Parathyroid adenoma (tissue), 2 donors: ENCODE measurements around the gene CERS4.

Experiments used
- H2AFZ ChIP-seq: fragments of 300-600 bp; sonication (generic); one replicate; pipeline ENCODE4 v1.7.0; 2017; ENCODE audit warnings: antibody characterized with exemption, mild to moderate bottlenecking
- H3K27ac ChIP-seq: fragments of 300-600 bp; sonication (generic); one replicate; pipeline ENCODE4 v1.7.0; 2017
- H3K27me3 ChIP-seq: fragments of 300-600 bp; sonication (generic); one replicate; pipeline ENCODE4 v1.7.0; 2017; ENCODE audit warnings: low read length; ENCODE audit not compliant: control insufficient read depth, insufficient read depth
- H3K36me3 ChIP-seq: fragments of 300-600 bp; sonication (generic); one replicate; pipeline ENCODE4 v1.7.0; 2017; ENCODE audit warnings: low read length; ENCODE audit not compliant: control insufficient read depth, insufficient read depth
- H3K4me1 ChIP-seq: fragments of 300-600 bp; sonication (generic); one replicate; pipeline ENCODE4 v1.7.0; 2017; ENCODE audit warnings: control low read depth
- H3K4me2 ChIP-seq: fragments of 300-600 bp; sonication (generic); one replicate; pipeline ENCODE4 v1.7.0; 2017; ENCODE audit warnings: low read length
- H3K4me3 ChIP-seq: fragments of 300-600 bp; sonication (generic); one replicate; pipeline ENCODE4 v1.7.0; 2017; ENCODE audit warnings: low read depth, low read length
- H3K79me2 ChIP-seq: fragments of 300-600 bp; sonication (generic); one replicate; pipeline ENCODE4 v1.7.0; 2017; ENCODE audit warnings: control low read depth
- H3K9ac ChIP-seq: fragments of 300-600 bp; sonication (generic); one replicate; pipeline ENCODE4 v1.7.0; 2017; ENCODE audit warnings: mild to moderate bottlenecking
- H3K9me3 ChIP-seq: fragments of 300-600 bp; sonication (generic); one replicate; pipeline ENCODE4 v1.7.0; 2017; ENCODE audit warnings: low read length; ENCODE audit not compliant: control insufficient read depth
- TF ChIP-seq, protein P1 (sequence below): fragments of 300-600 bp; sonication (generic); IDR thresholded peaks from one replicate; pipeline ENCODE4 v1.7.0; 2017; ENCODE audit warnings: antibody characterized with exemption, mild to moderate bottlenecking
- donor health status: primary hyperparathyroidism.

CERS4 gene

GRCh38 chr19:8174706-8175105, 34.5 kb upstream of the CERS4 start:
- H2AFZ ChIP-seq, result no peak overlapping the region
- no peak overlapping the region for H3K4me2 ChIP-seq
- H3K36me3 ChIP-seq, result no peaks in the 10 kb centered on the region
- H3K4me1 ChIP-seq, result peaks cover 2% of the 10 kb centered on the region
- H3K4me3 ChIP-seq, result no peak overlapping the region
- no peak overlapping the region for H3K9ac ChIP-seq
- TF ChIP-seq, protein P1, sequence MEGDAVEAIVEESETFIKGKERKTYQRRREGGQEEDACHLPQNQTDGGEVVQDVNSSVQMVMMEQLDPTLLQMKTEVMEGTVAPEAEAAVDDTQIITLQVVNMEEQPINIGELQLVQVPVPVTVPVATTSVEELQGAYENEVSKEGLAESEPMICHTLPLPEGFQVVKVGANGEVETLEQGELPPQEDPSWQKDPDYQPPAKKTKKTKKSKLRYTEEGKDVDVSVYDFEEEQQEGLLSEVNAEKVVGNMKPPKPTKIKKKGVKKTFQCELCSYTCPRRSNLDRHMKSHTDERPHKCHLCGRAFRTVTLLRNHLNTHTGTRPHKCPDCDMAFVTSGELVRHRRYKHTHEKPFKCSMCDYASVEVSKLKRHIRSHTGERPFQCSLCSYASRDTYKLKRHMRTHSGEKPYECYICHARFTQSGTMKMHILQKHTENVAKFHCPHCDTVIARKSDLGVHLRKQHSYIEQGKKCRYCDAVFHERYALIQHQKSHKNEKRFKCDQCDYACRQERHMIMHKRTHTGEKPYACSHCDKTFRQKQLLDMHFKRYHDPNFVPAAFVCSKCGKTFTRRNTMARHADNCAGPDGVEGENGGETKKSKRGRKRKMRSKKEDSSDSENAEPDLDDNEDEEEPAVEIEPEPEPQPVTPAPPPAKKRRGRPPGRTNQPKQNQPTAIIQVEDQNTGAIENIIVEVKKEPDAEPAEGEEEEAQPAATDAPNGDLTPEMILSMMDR, result no peak
- no peak overlapping the region for H3K27ac ChIP-seq
- H3K27me3 ChIP-seq, result no peaks in the 10 kb centered on the region
- H3K9me3 ChIP-seq, result no peaks in the 10 kb centered on the region
- no peaks in the 10 kb centered on the region for H3K79me2 ChIP-seq

GRCh38 chr19:8180018-8180417, 29.2 kb upstream of the CERS4 start:
- Histone ChIP-seq H3K4me3 (no peak overlapping the region), H3K9ac (no peak overlapping the region), H3K36me3 (no peaks in the 10 kb centered on the region), H3K27me3 (no peaks in the 10 kb centered on the region), H2AFZ (no peak overlapping the region), H3K79me2 (no peaks in the 10 kb centered on the region), H3K27ac (no peak overlapping the region), H3K9me3 (no peaks in the 10 kb centered on the region), H3K4me1 (peaks cover 2% of the 10 kb centered on the region), H3K4me2 (no peak overlapping the region)
- TF ChIP-seq, protein P1, result no peak

GRCh38 chr19:8184274-8184673, 24.9 kb upstream of the CERS4 start:
- H3K4me1 ChIP-seq, result no peaks in the 10 kb centered on the region
- no peaks in the 10 kb centered on the region for H3K79me2 ChIP-seq
- H3K9me3 ChIP-seq, result no peaks in the 10 kb centered on the region
- no peak overlapping the region for H2AFZ ChIP-seq
- TF ChIP-seq, protein P1, result no peak
- H3K9ac ChIP-seq, result no peak overlapping the region
- H3K27me3 ChIP-seq, result no peaks in the 10 kb centered on the region
- H3K4me3 ChIP-seq, result no peak overlapping the region
- H3K27ac ChIP-seq, result no peak overlapping the region
- H3K4me2 ChIP-seq, result no peak overlapping the region
- H3K36me3 ChIP-seq, result no peaks in the 10 kb centered on the region

- no peak overlapping the region for H2AFZ ChIP-seq
- no peaks in the 10 kb centered on the region for H3K4me1 ChIP-seq
- no peaks in the 10 kb centered on the region for H3K9me3 ChIP-seq
- H3K27me3 ChIP-seq, result no peaks in the 10 kb centered on the region
- no peak overlapping the region for H3K4me2 ChIP-seq
- no peaks in the 10 kb centered on the region for H3K36me3 ChIP-seq
- TF ChIP-seq, protein P1, result no peak
- no peak overlapping the region for H3K9ac ChIP-seq
- no peak overlapping the region for H3K27ac ChIP-seq
- H3K79me2 ChIP-seq, result no peaks in the 10 kb centered on the region
- H3K4me3 ChIP-seq, result no peak overlapping the region
Measured at GRCh38 chr19:8185343-8186068, 23.7 kb upstream of the CERS4 start.

GRCh38 chr19:8192221-8192820, 16.8 kb upstream of the CERS4 start:
- no peak overlapping the region for H3K9ac ChIP-seq
- H3K4me2 ChIP-seq, result no peak overlapping the region
- no peaks in the 10 kb centered on the region for H3K4me1 ChIP-seq
- no peaks in the 10 kb centered on the region for H3K79me2 ChIP-seq
- H3K36me3 ChIP-seq, result no peaks in the 10 kb centered on the region
- H2AFZ ChIP-seq, result no peak overlapping the region
- no peaks in the 10 kb centered on the region for H3K9me3 ChIP-seq
- H3K27me3 ChIP-seq, result no peaks in the 10 kb centered on the region
- no peak overlapping the region for H3K4me3 ChIP-seq
- H3K27ac ChIP-seq, result no peak overlapping the region
- TF ChIP-seq, protein P1, result no peak
